ENCODE data around the gene EFNA5.
A peak's percentile ranks its signal among the peaks of the same experiment; 100 is the strongest.

Gene EFNA5

DNA sequence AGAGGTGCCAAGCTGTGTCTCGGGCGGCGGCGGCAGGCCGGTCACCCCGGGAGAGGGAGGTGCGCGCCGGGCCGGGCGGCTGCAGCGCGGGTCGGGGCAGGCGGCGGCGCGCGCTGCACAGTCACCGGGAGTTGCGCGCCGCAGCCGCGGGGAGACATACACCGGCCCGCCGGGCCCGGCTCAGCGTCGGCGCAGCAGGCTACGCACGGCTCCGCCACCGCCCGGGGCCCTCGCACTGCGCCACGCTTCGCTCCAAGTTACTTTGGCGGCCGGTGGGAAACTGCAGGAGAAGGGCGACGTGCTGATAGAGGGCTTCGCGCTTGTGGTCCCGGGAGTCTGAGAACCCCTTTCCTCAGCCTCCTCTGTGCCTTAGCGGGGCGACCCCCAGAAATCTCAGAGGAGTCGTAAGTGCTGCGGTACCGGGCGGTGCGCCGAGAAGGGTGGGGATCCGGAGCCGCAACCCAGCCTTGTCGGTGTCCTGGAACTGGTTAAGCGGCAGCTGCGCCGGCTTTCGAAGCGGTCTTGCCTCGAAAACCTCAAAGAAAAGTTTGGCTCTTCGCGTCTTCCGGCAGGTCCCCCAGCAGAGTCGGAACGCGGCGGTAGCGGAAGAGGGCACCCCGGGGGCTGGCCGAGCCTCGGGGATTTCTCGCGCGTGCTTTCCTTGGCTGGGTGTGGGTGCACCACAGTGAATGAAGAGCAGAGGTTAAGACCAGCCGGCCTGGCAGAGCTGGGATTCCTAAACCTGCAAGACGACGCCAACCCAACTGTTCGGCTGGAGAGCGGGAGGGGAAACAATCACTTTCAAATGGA is at the start of gene EFNA5:
Gene EFNA5 (minus strand): TSS at position 6 of the 810 bp plus-strand sequence.
- peak; percentile 36 for DNase-seq

- DNase-seq = no peak
Observed at GRCh38 chr5:107719034-107719606, 48.4 kb upstream of the EFNA5 start.

DNA sequence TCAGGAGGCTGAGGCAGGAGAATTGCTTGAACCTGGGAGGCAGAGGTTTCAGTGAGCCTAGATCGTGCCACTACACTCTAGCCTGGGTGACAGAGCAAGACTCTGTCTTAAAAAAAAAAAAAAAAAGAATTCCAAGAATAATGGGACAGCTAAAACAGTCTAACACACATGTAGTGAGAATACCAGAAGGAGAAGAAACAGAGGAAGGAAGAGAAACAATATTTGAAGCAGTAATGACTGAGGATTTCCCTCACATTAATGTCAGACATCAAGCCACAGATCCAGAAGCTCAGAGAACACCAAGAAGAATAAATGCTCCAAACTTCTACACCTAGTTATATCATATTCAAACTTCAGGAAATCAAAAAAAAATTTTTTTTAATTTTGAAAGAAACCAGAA is 47.1 kb upstream of the EFNA5 start:
- DNase-seq = no peak

- DNase-seq = no peak
Observed at GRCh38 chr5:107713228-107713627, 42.5 kb upstream of the EFNA5 start.

- DNase-seq = no peak
Observed at GRCh38 chr5:107712359-107712870, 41.7 kb upstream of the EFNA5 start.

DNA sequence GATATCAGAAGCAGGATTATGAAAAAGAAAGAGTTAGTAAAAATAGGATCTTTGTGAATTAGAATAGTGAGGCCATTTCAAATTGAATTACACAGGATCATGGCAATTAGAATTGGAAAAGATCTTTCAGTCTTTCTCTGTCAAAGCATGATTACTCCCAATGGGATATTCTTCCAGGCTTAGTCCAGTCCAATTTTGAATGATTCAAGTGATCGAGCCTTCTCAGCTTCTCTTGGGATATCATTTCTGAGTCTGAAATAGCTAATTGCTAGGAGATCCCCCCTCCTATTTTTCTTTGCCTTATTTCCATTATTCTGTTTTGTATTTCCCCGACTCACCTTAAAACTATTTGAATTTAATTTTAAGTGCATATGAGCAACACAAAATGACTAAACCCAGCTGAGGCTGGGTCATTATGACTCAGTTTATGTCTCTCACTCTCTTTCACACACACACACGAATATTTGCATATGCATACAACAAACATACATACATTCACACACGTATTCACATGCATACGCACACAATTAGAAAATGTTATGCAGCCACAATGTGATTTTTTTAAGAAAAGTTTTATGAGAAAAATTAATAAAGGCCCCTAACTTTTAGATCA is 34.8 kb upstream of the EFNA5 start:
- no peak for DNase-seq

- no peak for DNase-seq
Observed at GRCh38 chr5:107704681-107705401, 34.1 kb upstream of the EFNA5 start.

- no peak for DNase-seq
Observed at GRCh38 chr5:107700481-107700880, 29.7 kb upstream of the EFNA5 start.

DNA sequence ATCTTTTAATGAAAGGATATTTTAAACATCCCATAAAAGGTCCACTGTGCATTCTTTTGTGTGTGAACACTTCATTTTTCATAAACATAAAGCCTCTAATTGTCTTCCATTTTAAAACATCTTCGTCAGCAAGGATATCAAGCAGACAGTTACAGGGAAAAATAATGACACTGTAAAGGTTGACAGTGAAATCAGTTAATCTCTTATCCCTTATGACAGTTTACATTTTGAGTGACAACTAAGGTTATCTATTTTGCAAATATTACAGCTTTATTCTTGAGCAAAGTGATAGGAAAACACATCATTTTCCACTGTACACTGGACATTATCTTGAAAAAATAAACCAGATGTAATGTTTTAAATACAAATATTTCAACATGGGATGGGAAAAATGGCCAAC is 28.7 kb upstream of the EFNA5 start:
- DNase-seq = no peak

- no peak for DNase-seq
Observed at GRCh38 chr5:107698286-107698685, 27.5 kb upstream of the EFNA5 start.

DNA sequence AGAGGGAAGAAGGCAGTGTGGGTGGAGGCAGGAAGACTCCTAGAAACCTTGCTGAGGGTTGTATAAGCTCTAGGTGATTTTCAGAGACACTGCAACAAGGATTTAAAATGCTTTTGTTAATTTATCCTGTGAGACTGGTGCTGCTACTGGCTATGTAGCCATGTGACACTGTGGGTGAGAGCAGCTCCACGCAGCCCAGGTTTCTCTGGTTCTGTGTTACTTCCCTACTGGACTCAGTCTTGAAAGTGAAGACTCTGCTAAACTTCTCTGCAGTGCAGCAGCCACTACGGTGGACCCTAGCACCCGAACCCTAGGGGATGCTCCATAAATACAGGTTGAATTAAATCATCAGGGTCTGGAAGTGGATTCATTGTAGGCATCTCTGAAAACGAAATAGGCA is 25.8 kb upstream of the EFNA5 start:
- DNase-seq = no peak

DNA sequence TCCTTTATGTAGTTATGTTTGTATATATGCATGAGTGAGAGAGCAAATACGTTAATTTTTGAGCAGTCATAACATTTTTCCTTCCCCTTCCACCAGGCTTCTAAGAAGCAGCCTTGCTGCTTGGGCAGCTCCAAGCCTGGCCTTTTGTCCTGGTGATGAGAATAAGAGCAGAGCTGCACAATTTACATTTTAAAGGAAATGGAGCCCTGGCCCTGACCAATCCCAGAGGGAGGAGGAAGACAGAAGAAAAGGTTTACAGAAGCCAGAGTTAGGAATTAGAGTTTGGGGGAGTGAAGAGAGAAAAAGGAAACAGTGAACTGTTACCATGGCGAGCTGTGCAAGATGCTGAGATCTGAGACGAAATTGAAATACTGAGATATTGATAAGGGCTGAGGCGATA is 25.3 kb upstream of the EFNA5 start:
- no peak for DNase-seq

- DNase-seq = no peak
Observed at GRCh38 chr5:107687937-107688336, 17.2 kb upstream of the EFNA5 start.

- no peak for DNase-seq
Observed at GRCh38 chr5:107687404-107687803, 16.7 kb upstream of the EFNA5 start.

- DNase-seq = no peak
Observed at GRCh38 chr5:107682533-107682932, 11.8 kb upstream of the EFNA5 start.

GRCh38 chr5:107680799-107681198 is 10.1 kb upstream of the EFNA5 start:
- no peak for DNase-seq

- DNase-seq = no peak
Observed at GRCh38 chr5:107680099-107680498, 9.4 kb upstream of the EFNA5 start.

DNA sequence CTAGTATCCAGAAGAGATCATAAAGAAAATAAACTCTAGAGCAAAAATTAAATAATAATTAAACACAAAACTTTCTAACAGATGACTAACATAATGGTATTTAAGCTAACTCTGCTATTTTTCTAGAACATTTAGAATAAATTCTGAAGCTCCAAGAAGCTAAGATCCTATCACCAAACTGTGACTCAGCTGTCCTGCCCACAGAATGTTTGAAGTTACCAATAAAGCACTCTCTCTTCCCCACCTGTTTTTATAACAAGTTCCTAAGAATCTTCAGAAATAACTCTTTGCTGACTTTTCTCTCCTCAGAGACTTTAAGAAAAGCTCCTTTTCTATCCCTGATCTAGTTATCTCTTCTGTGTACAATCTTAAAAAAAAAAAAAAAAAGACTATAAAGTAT is 6.0 kb upstream of the EFNA5 start:
- DNase-seq = no peak

- DNase-seq = no peak
Observed at GRCh38 chr5:107675201-107675600, 4.5 kb upstream of the EFNA5 start.

- no peak for DNase-seq
Observed at GRCh38 chr5:107674655-107675054, 3.9 kb upstream of the EFNA5 start.

DNA sequence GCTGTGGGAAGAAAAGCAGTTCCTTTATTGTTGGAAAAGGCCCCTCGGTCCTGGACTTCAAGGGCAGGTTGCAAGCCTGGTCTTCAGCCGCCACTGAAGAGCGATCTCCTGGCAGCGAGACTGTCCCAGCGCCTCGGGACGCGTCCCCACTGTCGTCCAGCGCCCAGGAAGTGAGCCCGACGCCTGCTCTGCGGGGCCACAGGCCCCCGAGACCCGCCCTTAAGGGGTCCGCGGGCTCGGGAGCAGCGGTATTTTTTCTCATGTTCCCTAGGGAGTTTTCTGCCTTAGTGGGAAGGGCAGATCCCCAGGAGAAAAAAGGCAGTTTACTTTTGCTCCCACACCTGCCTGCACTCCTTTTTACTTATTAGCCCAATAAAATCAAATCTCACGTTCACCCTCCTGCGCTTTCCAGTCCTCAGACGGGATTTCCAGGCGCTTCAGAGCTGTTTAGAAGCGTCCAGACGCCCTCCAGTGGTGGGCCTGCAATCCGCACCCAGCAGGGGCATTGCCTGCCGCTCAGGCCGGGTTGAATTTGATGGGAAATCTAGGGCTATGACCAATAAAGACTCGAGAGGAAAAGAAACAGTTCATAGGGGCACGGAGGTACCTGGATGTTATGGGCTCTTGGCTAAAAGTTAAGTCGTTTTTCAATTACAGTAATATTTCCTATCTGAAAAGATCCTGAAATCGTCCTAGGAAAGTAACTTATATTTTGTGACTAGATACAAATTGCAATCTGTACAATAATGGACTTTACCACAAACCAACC is 2.8 kb upstream of the EFNA5 start:
- peak; percentile 92 for DNase-seq

- DNase-seq = no peak
Observed at GRCh38 chr5:107673039-107673367, 2.3 kb upstream of the EFNA5 start.
